Sigmoid colon (tissue), 7 donors: ENCODE data around the gene TMEM258. TPM values are rescaled to one million over a fixed set of nuclear protein-coding genes. Genes with fewer than 3 reads are reported as not detected.

ENCODE experiments used
- DNase-seq: peaks from one replicate; pipeline ENCODE4 v3.0.0-alpha.2; 2019
- H3K27ac ChIP-seq, 4 donors: fragments of 200-600 bp; sonication (generic); one replicate each; pipeline ENCODE4 v1.5.1; 2016 to 2019; ENCODE audit warnings: mild to moderate bottlenecking in 1 of 4
- H3K27me3 ChIP-seq, 3 donors: fragments of 200-600 bp; sonication (generic); one replicate each; pipeline ENCODE4 v1.5.1; 2019; ENCODE audit warnings: mild to moderate bottlenecking in 1 of 3
- H3K36me3 ChIP-seq, 4 donors: fragments of 200-600 bp; sonication (generic); one replicate each; pipeline ENCODE4 v1.5.1; 2016 to 2019
- H3K4me1 ChIP-seq, 4 donors: fragments of 200-600 bp; sonication (generic); one replicate each; pipeline ENCODE4 v1.5.1; 2017 to 2019
- H3K4me3 ChIP-seq, 4 donors: fragments of 200-600 bp; sonication (generic); one replicate each; pipeline ENCODE4 v1.5.1; 2017 to 2019; ENCODE audit warnings: mild to moderate bottlenecking in 2 of 4, moderate library complexity in 1 of 4
- H3K9me3 ChIP-seq, 4 donors: fragments of 200-600 bp in 3 of 4; sonication (generic) in 3 of 4; one replicate each; pipeline versions ENCODE4 v1.5.1 to v1.6.1; 2013 to 2019
- EP300 ChIP-seq, 4 donors: sonication (generic); formaldehyde crosslinking; IDR thresholded peaks; one replicate each; pipeline ENCODE4 v1.6.1; 2017; ENCODE audit warnings: antibody characterized with exemption in 4 of 4
- POLR2A ChIP-seq, 2 donors: fragments of 450-650 bp; IDR thresholded peaks; one replicate each; pipeline ENCODE4 v1.6.1; 2016; ENCODE audit warnings: antibody characterized with exemption in 2 of 2, mild to moderate bottlenecking in 2 of 2, moderate library complexity in 2 of 2
- POLR2AphosphoS5 ChIP-seq, 4 donors: sonication (generic); formaldehyde crosslinking; IDR thresholded peaks; one replicate each; pipeline ENCODE4 v1.6.1; 2017; ENCODE audit warnings: antibody characterized with exemption in 4 of 4
- WGBS, 2 donors: extraction: QIAGEN DNeasy Blood & Tissue Kit; methylation state at CpG; one replicate each; pipeline ENCODE4 v1.1.7; 2013; 5-methylcytosine and 5-hydroxymethylcytosine counted together
- intact Hi-C: fragments of 100-400 bp; cut with DNase I; formaldehyde crosslinking; loops from one replicate; pipeline ENCODE4 v1.15.1; 2023
- polyA plus RNA-seq, 3 donors: library from polyadenylated mRNA; stranded (reverse); fragments of 200-250 nt; gene quantifications; one replicate each; pipeline ENCODE4 v1.2.3, GENCODE V29; 2013
- total RNA-seq, 4 donors: library from RNA; depleted of rRNA; stranded (reverse); fragments of >200 nt; gene quantifications; one replicate each; pipeline ENCODE4 v1.1.0, GENCODE V29; 2016
- TF ChIP-seq, protein P1 (sequence below), 4 experiments: fragments of 450-650 bp in 3 of 4; fragments of 200-600 bp in 1 of 4; IDR thresholded peaks; one replicate each; pipeline ENCODE4 v1.5.1; 2016 to 2019; ENCODE audit warnings: antibody characterized with exemption in 4 of 4, mild to moderate bottlenecking in 3 of 4, moderate library complexity in 2 of 4
- donor health status: healthy with polysubstance abuse.
- donor health status: Bipolar disorder and iron deficiency.
- donor health status: healthy.

TMEM258 gene
- total and polyA plus RNA-seq, 7 donors = 39.9 to 224 (median 64.7) TPM

DNA sequence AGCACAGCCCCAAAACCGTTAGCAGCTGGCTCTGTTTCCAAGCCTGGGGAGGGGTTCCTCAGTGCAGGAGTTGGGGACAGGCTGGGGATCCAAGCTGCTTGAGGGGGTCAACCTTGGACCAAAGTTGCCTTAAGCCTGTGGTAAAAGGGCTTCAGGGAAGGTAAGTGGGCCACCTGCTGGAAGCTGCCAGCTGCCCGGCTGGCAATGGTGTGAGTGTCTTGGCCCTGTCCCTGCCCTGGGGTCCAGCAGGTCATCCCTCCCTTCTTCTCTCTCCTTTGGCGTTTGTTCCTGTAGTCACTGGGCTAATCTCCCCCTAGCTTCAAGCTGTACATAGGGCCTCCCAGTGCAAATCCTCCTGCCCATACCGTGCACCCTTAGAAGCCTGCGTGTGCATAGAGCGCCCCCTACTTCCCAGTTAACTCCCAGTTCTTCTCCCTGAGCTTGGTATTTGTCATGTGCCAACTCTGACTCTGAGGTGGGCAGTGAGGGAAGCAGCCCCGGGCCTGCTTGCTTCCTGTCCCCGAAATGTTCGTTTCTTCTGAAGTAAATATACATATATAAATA, 4.4 kb downstream of the TMEM258 start:
- no peak for DNase-seq
- WGBS, 2 donors = 50 to 60% methylated on average over 9 of the region's 9 CpGs
- Histone ChIP-seq H3K9me3 (no peaks in the 10 kb centered on the region), H3K27ac (no peak overlapping the region), H3K4me1 (peaks cover 0 to 15% (median 12%) of the 10 kb centered on the region in 4 donors), H3K27me3 (no peaks in the 10 kb centered on the region), H3K36me3 (peaks cover 22 to 71% (median 46%) of the 10 kb centered on the region in 4 donors), H3K4me3 (no peak overlapping the region)
- intact Hi-C loops = no loop called here
- TF ChIP-seq POLR2AphosphoS5 (IDR thresholded peaks at IDR 0.05) = no peak
- TF ChIP-seq EP300 (IDR thresholded peaks at IDR 0.05) = no peak
- no peak for TF ChIP-seq POLR2A (IDR thresholded peaks at IDR 0.05)
- TF ChIP-seq, protein P1, sequence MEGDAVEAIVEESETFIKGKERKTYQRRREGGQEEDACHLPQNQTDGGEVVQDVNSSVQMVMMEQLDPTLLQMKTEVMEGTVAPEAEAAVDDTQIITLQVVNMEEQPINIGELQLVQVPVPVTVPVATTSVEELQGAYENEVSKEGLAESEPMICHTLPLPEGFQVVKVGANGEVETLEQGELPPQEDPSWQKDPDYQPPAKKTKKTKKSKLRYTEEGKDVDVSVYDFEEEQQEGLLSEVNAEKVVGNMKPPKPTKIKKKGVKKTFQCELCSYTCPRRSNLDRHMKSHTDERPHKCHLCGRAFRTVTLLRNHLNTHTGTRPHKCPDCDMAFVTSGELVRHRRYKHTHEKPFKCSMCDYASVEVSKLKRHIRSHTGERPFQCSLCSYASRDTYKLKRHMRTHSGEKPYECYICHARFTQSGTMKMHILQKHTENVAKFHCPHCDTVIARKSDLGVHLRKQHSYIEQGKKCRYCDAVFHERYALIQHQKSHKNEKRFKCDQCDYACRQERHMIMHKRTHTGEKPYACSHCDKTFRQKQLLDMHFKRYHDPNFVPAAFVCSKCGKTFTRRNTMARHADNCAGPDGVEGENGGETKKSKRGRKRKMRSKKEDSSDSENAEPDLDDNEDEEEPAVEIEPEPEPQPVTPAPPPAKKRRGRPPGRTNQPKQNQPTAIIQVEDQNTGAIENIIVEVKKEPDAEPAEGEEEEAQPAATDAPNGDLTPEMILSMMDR (IDR thresholded peaks at IDR 0.05) = no peak

DNA sequence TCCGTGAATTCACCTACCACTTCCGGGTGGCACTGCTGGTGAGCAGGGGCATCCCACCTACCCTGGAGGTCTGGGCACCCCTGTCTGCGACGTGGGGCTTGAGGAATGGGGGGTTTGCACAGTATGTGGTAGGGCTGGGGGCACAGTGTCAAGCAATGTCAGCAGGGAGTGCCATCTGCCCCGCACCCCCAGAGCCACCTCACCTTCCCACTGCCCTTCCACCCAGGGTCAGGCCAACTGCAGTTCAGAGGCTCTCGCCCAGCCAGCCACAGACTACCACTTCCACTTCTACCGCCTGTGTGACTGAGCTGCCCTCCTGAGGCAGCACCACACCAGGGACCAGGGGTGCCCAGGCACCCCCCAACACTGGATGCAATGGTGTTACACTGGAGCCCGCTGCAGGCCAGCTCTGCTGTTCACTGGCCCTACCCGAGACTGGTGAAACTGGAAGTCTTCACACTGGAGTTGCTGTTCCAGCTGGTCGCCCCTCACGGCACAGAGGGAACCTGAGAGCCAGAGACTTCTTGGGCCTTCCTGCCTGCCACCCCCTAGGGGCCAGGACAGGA, 6.5 kb downstream of the TMEM258 start:
- peaks cover 0 to 1% (median under 1%) of the 10 kb centered on the region in 4 donors for H3K4me1 ChIP-seq
- H3K36me3 ChIP-seq = peaks cover 22 to 73% (median 46%) of the 10 kb centered on the region in 4 donors
- TF ChIP-seq, protein P1 (IDR thresholded peaks at IDR 0.05) = no peak
- no peak for TF ChIP-seq POLR2A (IDR thresholded peaks at IDR 0.05)
- TF ChIP-seq EP300 (IDR thresholded peaks at IDR 0.05) = no peak
- no peak for TF ChIP-seq POLR2AphosphoS5 (IDR thresholded peaks at IDR 0.05)
- intact Hi-C loops = no loop called here
- H3K27me3 ChIP-seq = no peaks in the 10 kb centered on the region
- H3K27ac ChIP-seq = no peak overlapping the region
- DNase-seq = peak; percentile 53
- H3K9me3 ChIP-seq = no peaks in the 10 kb centered on the region
- H3K4me3 ChIP-seq = no peak overlapping the region
- WGBS, 2 donors = 87 to 91% methylated on average over 11 of the region's 11 CpGs

DNA sequence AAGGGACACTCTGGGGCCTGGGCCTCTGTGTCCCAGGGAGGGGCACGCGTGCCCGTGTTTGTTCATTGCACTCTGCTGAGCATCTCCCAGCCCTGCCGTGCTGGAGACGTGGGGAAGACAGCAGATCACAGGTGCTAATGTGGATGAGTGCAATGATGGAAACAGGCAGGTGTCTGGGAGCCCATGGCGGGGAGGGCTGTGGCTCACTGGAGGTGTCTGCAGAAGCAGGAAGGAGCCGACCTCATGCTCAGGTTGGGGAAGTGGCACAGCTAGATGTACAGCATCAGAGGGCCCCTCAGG, 7.9 kb downstream of the TMEM258 start:
- no peak overlapping the region for H3K4me3 ChIP-seq
- H3K27me3 ChIP-seq = no peaks in the 10 kb centered on the region
- WGBS, 2 donors = 75 to 83% methylated on average over 7 of the region's 7 CpGs
- DNase-seq = no peak
- H3K9me3 ChIP-seq = no peaks in the 10 kb centered on the region
- no peak overlapping the region for H3K27ac ChIP-seq
- no peaks in the 10 kb centered on the region for H3K4me1 ChIP-seq
- H3K36me3 ChIP-seq = peaks cover 17 to 62% (median 39%) of the 10 kb centered on the region in 4 donors
- intact Hi-C loops = no loop called here
- TF ChIP-seq POLR2AphosphoS5 (IDR thresholded peaks at IDR 0.05) (no peak), POLR2A (IDR thresholded peaks at IDR 0.05) (no peak), EP300 (IDR thresholded peaks at IDR 0.05) (no peak)
- TF ChIP-seq, protein P1 (IDR thresholded peaks at IDR 0.05) = no peak

DNA sequence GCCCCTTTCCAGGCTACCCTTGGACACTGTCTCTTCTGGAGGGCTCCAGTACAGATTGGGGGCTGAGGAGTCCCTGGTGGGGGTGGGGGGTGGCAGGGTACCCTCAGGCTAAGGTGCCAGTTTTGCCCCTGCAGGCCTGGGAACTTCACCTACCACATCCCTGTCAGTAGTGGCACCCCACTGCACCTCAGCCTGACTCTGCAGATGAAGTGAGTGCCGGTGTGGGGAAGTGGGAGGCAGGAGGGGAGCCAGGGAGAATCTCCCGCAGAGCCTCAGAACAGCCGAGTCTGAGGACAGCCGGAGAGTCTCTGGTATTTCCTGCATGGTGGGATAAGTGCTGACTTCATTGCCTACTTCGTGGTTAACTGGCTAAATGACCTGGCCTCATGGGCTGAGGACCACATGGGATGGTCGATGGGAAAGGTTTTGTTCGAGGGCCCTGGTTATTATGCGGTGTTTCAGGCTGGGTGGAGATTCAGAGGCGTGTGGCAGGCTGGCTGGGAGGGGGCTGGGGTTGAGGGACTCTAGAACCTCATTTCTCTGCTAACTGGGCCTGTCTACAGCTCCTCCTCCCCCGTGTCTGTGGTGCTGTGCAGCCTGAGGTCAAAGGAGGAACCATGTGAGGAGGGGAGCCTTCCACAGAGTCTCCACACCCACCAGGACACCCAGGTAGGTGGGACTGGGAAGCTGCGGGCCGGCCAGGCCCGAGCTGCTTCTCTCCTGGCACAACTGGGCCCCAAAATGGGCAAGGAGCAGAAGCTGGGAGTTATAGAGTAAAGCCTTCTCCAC, 8.5 kb downstream of the TMEM258 start:
- intact Hi-C loops = no loop called here

More for the DNA sequence above, 8.5 kb downstream of the TMEM258 start:
- no peak for DNase-seq
- H3K36me3 ChIP-seq = peaks cover 12 to 56% (median 33%) of the 10 kb centered on the region in 4 donors
- TF ChIP-seq, protein P1 (IDR thresholded peaks at IDR 0.05) = no peak
- TF ChIP-seq EP300 (IDR thresholded peaks at IDR 0.05) (no peak), POLR2AphosphoS5 (IDR thresholded peaks at IDR 0.05) (no peak), POLR2A (IDR thresholded peaks at IDR 0.05) (no peak)
- no peaks in the 10 kb centered on the region for H3K9me3 ChIP-seq
- 78 to 80% methylated on average over 13 of the region's 13 CpGs for WGBS, 2 donors
- no peaks in the 10 kb centered on the region for H3K27me3 ChIP-seq
- no peaks in the 10 kb centered on the region for H3K4me1 ChIP-seq
- no peak overlapping the region for H3K4me3 ChIP-seq
- no peak overlapping the region for H3K27ac ChIP-seq
